IPS-15b (cell line): Measurements from ENCODE around the gene UNC5C.

Source experiments
- H3K27me3 ChIP-seq: one replicate; pipeline ENCODE4 v1.6.1; 2013; ENCODE audit warnings: low read length; ENCODE audit not compliant: control insufficient read depth, insufficient read depth
- H3K36me3 ChIP-seq: one replicate; pipeline ENCODE4 v1.6.1; 2013; ENCODE audit warnings: low read length; ENCODE audit not compliant: control insufficient read depth, insufficient read depth
- H3K4me1 ChIP-seq: one replicate; pipeline ENCODE4 v1.6.1; 2013; ENCODE audit warnings: mild to moderate bottlenecking, low read length; ENCODE audit not compliant: control insufficient read depth, insufficient read depth
- H3K4me3 ChIP-seq: one replicate; pipeline ENCODE4 v1.5.1; 2013; ENCODE audit warnings: low read depth, low read length
- H3K9ac ChIP-seq: one replicate; pipeline ENCODE4 v1.6.1; 2013; ENCODE audit warnings: low read depth, mild to moderate bottlenecking, low read length
- H3K9me3 ChIP-seq: one replicate; pipeline ENCODE4 v1.6.1; 2013; ENCODE audit warnings: mild to moderate bottlenecking, low read length; ENCODE audit not compliant: control insufficient read depth, insufficient read depth

UNC5C gene

DNA sequence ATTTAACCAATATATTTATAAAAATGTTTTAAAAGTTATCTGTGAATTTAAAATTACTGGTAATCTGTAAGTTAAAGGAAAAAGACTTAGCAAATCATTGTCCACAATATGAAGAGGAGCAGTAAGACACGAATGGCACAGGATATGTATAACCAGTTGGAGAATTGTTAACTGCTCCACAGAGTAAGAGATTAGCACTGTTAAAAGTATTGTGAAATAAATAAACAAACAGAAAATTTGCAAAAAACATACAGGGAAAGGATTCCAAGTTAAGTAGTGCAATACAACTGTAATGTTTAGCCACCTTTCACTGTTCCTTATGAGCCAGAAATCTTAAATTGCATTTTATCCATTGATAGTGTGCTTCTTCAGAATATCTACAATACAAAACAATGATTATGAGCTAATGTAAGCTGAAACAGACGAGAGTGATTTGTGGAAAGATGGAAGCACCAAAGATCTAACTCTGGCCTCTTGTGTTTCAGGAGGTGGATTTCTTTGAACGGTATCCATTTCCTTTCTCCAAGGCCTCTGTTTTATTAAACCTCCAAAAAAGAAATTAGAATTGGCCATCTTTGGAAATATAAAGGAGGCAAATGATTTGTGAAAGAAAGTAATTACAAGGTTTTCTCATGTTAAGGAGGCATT, 188.4 kb downstream of the UNC5C start:
- H3K36me3 ChIP-seq = no peaks in the 10 kb centered on the region
- no peaks in the 10 kb centered on the region for H3K9me3 ChIP-seq
- H3K27me3 ChIP-seq = no peaks in the 10 kb centered on the region
- peaks cover 3% of the 10 kb centered on the region for H3K4me1 ChIP-seq
- H3K4me3 ChIP-seq = no peak overlapping the region
- no peak overlapping the region for H3K9ac ChIP-seq

GRCh38 chr4:95358421-95358820, 190.4 kb downstream of the UNC5C start:
- Histone ChIP-seq H3K4me1 (peaks cover 3% of the 10 kb centered on the region), H3K9ac (no peak overlapping the region), H3K9me3 (no peaks in the 10 kb centered on the region), H3K36me3 (no peaks in the 10 kb centered on the region), H3K4me3 (no peak overlapping the region), H3K27me3 (no peaks in the 10 kb centered on the region)

GRCh38 chr4:95355021-95355420, 193.8 kb downstream of the UNC5C start:
- H3K4me3 ChIP-seq = no peak overlapping the region
- H3K9me3 ChIP-seq = no peaks in the 10 kb centered on the region
- no peaks in the 10 kb centered on the region for H3K4me1 ChIP-seq
- no peaks in the 10 kb centered on the region for H3K27me3 ChIP-seq
- H3K36me3 ChIP-seq = no peaks in the 10 kb centered on the region
- H3K9ac ChIP-seq = no peak overlapping the region

DNA sequence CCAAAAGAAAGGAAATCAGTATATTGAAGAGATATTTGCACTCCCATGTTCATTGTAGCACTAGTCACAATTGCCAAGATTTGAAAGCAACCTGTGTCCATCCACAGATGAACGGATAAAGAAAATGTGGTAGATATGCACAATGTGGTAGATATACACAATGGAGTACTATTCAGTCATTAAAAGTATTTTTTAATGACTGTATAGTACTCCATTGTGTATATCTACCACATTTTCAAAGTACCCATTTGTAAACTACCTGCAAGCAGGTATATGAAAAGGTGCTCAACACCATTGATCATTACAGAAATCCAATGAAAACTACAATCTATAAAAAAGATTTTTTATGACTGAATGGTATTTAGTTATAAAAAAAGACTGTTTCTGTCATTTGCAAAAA, 200.4 kb downstream of the UNC5C start:
- Histone ChIP-seq H3K27me3 (no peaks in the 10 kb centered on the region), H3K4me1 (no peaks in the 10 kb centered on the region), H3K36me3 (no peaks in the 10 kb centered on the region), H3K9ac (no peak overlapping the region), H3K9me3 (no peaks in the 10 kb centered on the region), H3K4me3 (no peak overlapping the region)

DNA sequence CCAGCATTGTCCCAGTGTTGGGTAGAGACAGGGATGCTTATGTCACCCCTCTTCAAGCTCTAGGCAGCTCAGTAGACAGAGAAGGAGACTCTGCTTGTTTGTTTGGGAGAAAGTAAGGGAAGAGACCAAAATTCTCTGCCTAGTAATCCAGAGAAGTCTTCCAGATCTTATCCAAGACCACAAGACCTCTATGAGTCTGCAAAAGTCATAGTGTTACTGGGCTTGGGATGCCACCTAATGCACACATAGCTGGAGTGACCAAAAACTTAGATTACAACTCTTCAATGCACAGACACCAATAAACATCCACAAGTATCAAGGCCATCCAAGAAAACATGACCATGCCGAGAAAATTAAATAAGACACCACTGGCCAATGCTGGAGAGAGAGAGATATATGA, 205.5 kb downstream of the UNC5C start:
- no peaks in the 10 kb centered on the region for H3K4me1 ChIP-seq
- no peak overlapping the region for H3K4me3 ChIP-seq
- no peaks in the 10 kb centered on the region for H3K27me3 ChIP-seq
- H3K9me3 ChIP-seq = no peaks in the 10 kb centered on the region
- H3K9ac ChIP-seq = no peak overlapping the region
- no peaks in the 10 kb centered on the region for H3K36me3 ChIP-seq

GRCh38 chr4:95340191-95340590, 208.6 kb downstream of the UNC5C start:
- Histone ChIP-seq H3K27me3 (no peaks in the 10 kb centered on the region), H3K36me3 (no peaks in the 10 kb centered on the region), H3K9me3 (no peaks in the 10 kb centered on the region), H3K9ac (no peak overlapping the region), H3K4me1 (no peaks in the 10 kb centered on the region), H3K4me3 (no peak overlapping the region)

GRCh38 chr4:95325665-95326064, 223.1 kb downstream of the UNC5C start:
- H3K4me1 ChIP-seq = no peaks in the 10 kb centered on the region
- H3K9ac ChIP-seq = no peak overlapping the region
- H3K27me3 ChIP-seq = no peaks in the 10 kb centered on the region
- no peaks in the 10 kb centered on the region for H3K36me3 ChIP-seq
- no peak overlapping the region for H3K4me3 ChIP-seq
- no peaks in the 10 kb centered on the region for H3K9me3 ChIP-seq

DNA sequence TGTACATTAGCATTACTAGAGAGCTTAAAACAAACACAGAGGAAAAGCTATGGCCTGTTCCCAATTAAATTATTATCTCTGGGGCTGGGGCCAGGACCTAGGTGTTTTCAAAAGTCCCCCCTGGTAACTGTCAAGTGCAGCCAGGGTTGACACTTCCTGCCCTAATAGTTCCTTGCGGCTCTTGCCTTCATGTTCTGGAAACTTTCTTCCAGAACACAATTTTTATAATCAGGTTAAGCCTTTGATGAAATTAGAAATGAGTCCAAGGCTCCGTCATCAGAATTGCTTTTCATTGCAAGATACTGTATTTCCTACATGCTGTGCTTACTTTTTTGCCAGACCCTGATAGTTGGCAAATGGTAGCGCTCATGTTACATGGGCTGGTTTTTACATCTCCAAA, 229.6 kb downstream of the UNC5C start:
- Histone ChIP-seq H3K4me1 (no peaks in the 10 kb centered on the region), H3K4me3 (no peak overlapping the region), H3K9ac (no peak overlapping the region), H3K36me3 (no peaks in the 10 kb centered on the region), H3K9me3 (no peaks in the 10 kb centered on the region), H3K27me3 (no peaks in the 10 kb centered on the region)

- no peak overlapping the region for H3K9ac ChIP-seq
- no peaks in the 10 kb centered on the region for H3K27me3 ChIP-seq
- no peaks in the 10 kb centered on the region for H3K9me3 ChIP-seq
- H3K4me1 ChIP-seq = no peaks in the 10 kb centered on the region
- no peak overlapping the region for H3K4me3 ChIP-seq
- no peaks in the 10 kb centered on the region for H3K36me3 ChIP-seq
These were observed 230.3 kb downstream of the UNC5C start for GRCh38 chr4:95318483-95318882.

DNA sequence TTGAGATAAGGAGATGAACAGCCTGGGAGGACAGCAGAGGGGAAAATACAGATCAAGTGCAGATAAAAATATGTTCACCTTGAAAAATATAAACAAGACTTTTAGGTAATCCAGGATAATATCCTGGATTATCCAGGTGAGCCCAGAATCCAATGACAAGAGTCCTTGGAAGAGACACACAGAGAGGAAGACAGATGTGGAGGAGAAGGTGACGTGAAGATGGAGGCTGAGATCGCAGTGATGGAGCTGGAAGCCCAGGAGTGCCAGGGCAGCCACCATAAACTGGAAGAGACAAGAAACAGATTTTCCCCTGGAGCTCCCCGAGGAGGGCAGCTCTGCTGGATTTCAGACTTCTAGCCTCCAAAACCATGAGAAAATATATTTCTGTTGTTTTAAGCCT, 230.7 kb downstream of the UNC5C start:
- no peaks in the 10 kb centered on the region for H3K4me1 ChIP-seq
- H3K4me3 ChIP-seq = no peak overlapping the region
- no peaks in the 10 kb centered on the region for H3K36me3 ChIP-seq
- H3K9ac ChIP-seq = no peak overlapping the region
- H3K27me3 ChIP-seq = no peaks in the 10 kb centered on the region
- H3K9me3 ChIP-seq = no peaks in the 10 kb centered on the region

GRCh38 chr4:95317085-95317793, 231.5 kb downstream of the UNC5C start:
- Histone ChIP-seq H3K36me3 (no peaks in the 10 kb centered on the region), H3K4me1 (no peaks in the 10 kb centered on the region), H3K4me3 (no peak overlapping the region), H3K27me3 (no peaks in the 10 kb centered on the region), H3K9ac (no peak overlapping the region), H3K9me3 (no peaks in the 10 kb centered on the region)

- H3K9ac ChIP-seq = no peak overlapping the region
- H3K36me3 ChIP-seq = no peaks in the 10 kb centered on the region
- no peaks in the 10 kb centered on the region for H3K27me3 ChIP-seq
- H3K9me3 ChIP-seq = no peaks in the 10 kb centered on the region
- H3K4me3 ChIP-seq = no peak overlapping the region
- H3K4me1 ChIP-seq = no peaks in the 10 kb centered on the region
These were observed 234.2 kb downstream of the UNC5C start for GRCh38 chr4:95314573-95314972.
